Measurements from ENCODE around the gene GPR15LG. TPM values are rescaled to one million over a fixed set of nuclear protein-coding genes. Genes with fewer than 3 reads are reported as not detected.

The GPR15LG gene
- total RNA-seq, 1 experiment from 2014 or later: not detected

- no peak for DNase-seq (ENCODE audit: unreplicated experiment)
- CTCF ChIA-PET: interaction anchor here (1.1 to 4.8 kb wide), 2 partner anchors 13 to 17 kb away, joined by 5 to 58 read pairs; no protein-coding TSS in a partner anchor
- TF ChIP-seq, protein P1, sequence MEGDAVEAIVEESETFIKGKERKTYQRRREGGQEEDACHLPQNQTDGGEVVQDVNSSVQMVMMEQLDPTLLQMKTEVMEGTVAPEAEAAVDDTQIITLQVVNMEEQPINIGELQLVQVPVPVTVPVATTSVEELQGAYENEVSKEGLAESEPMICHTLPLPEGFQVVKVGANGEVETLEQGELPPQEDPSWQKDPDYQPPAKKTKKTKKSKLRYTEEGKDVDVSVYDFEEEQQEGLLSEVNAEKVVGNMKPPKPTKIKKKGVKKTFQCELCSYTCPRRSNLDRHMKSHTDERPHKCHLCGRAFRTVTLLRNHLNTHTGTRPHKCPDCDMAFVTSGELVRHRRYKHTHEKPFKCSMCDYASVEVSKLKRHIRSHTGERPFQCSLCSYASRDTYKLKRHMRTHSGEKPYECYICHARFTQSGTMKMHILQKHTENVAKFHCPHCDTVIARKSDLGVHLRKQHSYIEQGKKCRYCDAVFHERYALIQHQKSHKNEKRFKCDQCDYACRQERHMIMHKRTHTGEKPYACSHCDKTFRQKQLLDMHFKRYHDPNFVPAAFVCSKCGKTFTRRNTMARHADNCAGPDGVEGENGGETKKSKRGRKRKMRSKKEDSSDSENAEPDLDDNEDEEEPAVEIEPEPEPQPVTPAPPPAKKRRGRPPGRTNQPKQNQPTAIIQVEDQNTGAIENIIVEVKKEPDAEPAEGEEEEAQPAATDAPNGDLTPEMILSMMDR (IDR thresholded peaks at IDR 0.05; ENCODE audit: unreplicated experiment): no peak
- Mint-ChIP-seq H3K36me3 (ENCODE audit: insufficient read depth, unreplicated experiment) (no peaks in the 10 kb centered on the region), H3K27me3 (ENCODE audit: insufficient read depth, unreplicated experiment) (peaks cover 2% of the 10 kb centered on the region), H3K4me3 (ENCODE audit: unreplicated experiment) (no peak overlapping the region), H3K27ac (ENCODE audit: low read depth, unreplicated experiment) (no peak overlapping the region), H3K4me1 (ENCODE audit: insufficient read depth, unreplicated experiment) (peaks cover 7% of the 10 kb centered on the region), H3K9me3 (ENCODE audit: unreplicated experiment) (no peaks in the 10 kb centered on the region)
- POLR2A ChIA-PET: interaction anchor here (2.0 kb wide), 1 partner anchor 51 kb away, joined by 7 read pairs; the partner anchor contains the start of gene GHITM
- BruUV-seq (replicated peaks): no TSS peak
- intact Hi-C loops (cut with micrococcal nuclease): no loop called here
Measured at GRCh38 chr10:84190621-84191020, 17.0 kb downstream of the GPR15LG start.

- H3K4me1 Mint-ChIP-seq (ENCODE audit: insufficient read depth, unreplicated experiment): peaks cover 7% of the 10 kb centered on the region
- ChIA-PET POLR2A (interaction anchor here (2.0 kb wide), 1 partner anchor 52 kb away, joined by 7 read pairs; the partner anchor contains the start of gene GHITM), CTCF (interaction anchor here (0.5 to 4.8 kb wide), 7 partner anchors 10 to 184 kb away, joined by 3 to 58 read pairs (median 4); no protein-coding TSS in a partner anchor)
- no peaks in the 10 kb centered on the region for H3K9me3 Mint-ChIP-seq (ENCODE audit: unreplicated experiment)
- TF ChIP-seq, protein P1 (IDR thresholded peaks at IDR 0.05; ENCODE audit: unreplicated experiment): no peak
- H3K36me3 Mint-ChIP-seq (ENCODE audit: insufficient read depth, unreplicated experiment): no peaks in the 10 kb centered on the region
- no peak overlapping the region for H3K27ac Mint-ChIP-seq (ENCODE audit: low read depth, unreplicated experiment)
- H3K27me3 Mint-ChIP-seq (ENCODE audit: insufficient read depth, unreplicated experiment): peaks cover 7% of the 10 kb centered on the region
- DNase-seq (ENCODE audit: unreplicated experiment): no peak
- intact Hi-C loops (cut with micrococcal nuclease): no loop called here
- H3K4me3 Mint-ChIP-seq (ENCODE audit: unreplicated experiment): no peak overlapping the region
- BruUV-seq (replicated peaks): no TSS peak
Measured at GRCh38 chr10:84191106-84191505, 17.5 kb downstream of the GPR15LG start.

DNA sequence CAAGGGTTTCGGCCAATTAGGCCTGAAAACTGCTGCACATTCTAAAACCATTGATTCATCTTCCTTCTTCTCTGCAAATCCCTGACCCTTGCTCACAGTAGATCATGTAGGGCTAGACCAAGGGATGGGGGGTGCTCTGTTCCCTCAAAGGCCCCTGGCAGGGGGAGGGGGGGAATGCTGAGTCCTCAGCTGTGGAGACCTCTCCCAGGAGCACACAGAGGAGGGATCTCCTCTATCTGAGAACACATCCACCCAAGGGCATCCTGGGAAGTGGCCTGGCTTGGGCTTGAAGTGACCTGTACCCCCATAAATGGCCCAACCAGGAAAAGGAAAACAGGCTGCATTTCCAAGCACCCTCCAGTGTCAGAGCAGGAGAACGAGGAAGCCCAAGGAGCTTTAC lies 19.7 kb downstream of the GPR15LG start:
- no TSS peak for BruUV-seq (replicated peaks)
- H3K36me3 Mint-ChIP-seq (ENCODE audit: insufficient read depth, unreplicated experiment): no peaks in the 10 kb centered on the region
- intact Hi-C loops (cut with micrococcal nuclease): no loop called here
- no peak overlapping the region for H3K4me3 Mint-ChIP-seq (ENCODE audit: unreplicated experiment)
- H3K27ac Mint-ChIP-seq (ENCODE audit: low read depth, unreplicated experiment): no peak overlapping the region
- ChIA-PET CTCF (interaction anchor here (1.2 to 4.8 kb wide), 2 partner anchors 10 to 32 kb away, joined by 3 to 58 read pairs; no protein-coding TSS in a partner anchor), POLR2A (interaction anchor here (1.1 kb wide), 1 partner anchor 52 kb away, joined by 3 read pairs; no protein-coding TSS in a partner anchor)
- no peak for DNase-seq (ENCODE audit: unreplicated experiment)
- TF ChIP-seq, protein P1 (IDR thresholded peaks at IDR 0.05; ENCODE audit: unreplicated experiment): no peak
- H3K9me3 Mint-ChIP-seq (ENCODE audit: unreplicated experiment): no peaks in the 10 kb centered on the region
- peaks cover 7% of the 10 kb centered on the region for H3K4me1 Mint-ChIP-seq (ENCODE audit: insufficient read depth, unreplicated experiment)
- H3K27me3 Mint-ChIP-seq (ENCODE audit: insufficient read depth, unreplicated experiment): peaks cover 29% of the 10 kb centered on the region

- POLR2A ChIA-PET: interaction anchor here (1.1 kb wide), 1 partner anchor 53 kb away, joined by 3 read pairs; no protein-coding TSS in a partner anchor
- no TSS peak for BruUV-seq (replicated peaks)
- Mint-ChIP-seq H3K4me1 (ENCODE audit: insufficient read depth, unreplicated experiment) (peaks cover 7% of the 10 kb centered on the region), H3K27ac (ENCODE audit: low read depth, unreplicated experiment) (no peak overlapping the region), H3K9me3 (ENCODE audit: unreplicated experiment) (no peaks in the 10 kb centered on the region), H3K27me3 (ENCODE audit: insufficient read depth, unreplicated experiment) (peaks cover 35% of the 10 kb centered on the region), H3K4me3 (ENCODE audit: unreplicated experiment) (no peak overlapping the region), H3K36me3 (ENCODE audit: insufficient read depth, unreplicated experiment) (no peaks in the 10 kb centered on the region)
- CTCF ChIA-PET: interaction anchor here (1.2 to 4.8 kb wide), 2 partner anchors 10 to 33 kb away, joined by 3 to 58 read pairs; no protein-coding TSS in a partner anchor
- intact Hi-C loops (cut with micrococcal nuclease): no loop called here
- TF ChIP-seq, protein P1 (IDR thresholded peaks at IDR 0.05; ENCODE audit: unreplicated experiment): no peak
- no peak for DNase-seq (ENCODE audit: unreplicated experiment)
Measured at GRCh38 chr10:84193846-84194423, 20.3 kb downstream of the GPR15LG start.

All from MCF 10A (cell line).